GM10248 (cell line): ENCODE measurements around the gene MYLK2.

Source experiments
- CTCF ChIA-PET: fragments of 300-600 bp; sonication (Branson Sonifier 250); formaldehyde crosslinking; extraction: SDS; loops from one replicate; lab custom pipeline; 2021; ENCODE audit warnings: antibody characterized with exemption; lab: Yijun Ruan, JAX
- POLR2A ChIA-PET: fragments of 350-650 bp; sonication (Branson Sonifier 250); formaldehyde crosslinking; extraction: SDS; loops from one replicate; lab custom pipeline; 2020; ENCODE audit warnings: antibody characterized with exemption; lab: Yijun Ruan, JAX
- DNase-seq: peaks from one replicate; pipeline ENCODE4 v3.0.0; 2012; ENCODE audit errors: extremely low spot score
- TF ChIP-seq, protein P1 (sequence below): IDR thresholded peaks from 2 replicates; pipeline ENCODE4 v1.5.1; 2012; ENCODE audit warnings: mild to moderate bottlenecking, low read depth; ENCODE audit errors: extremely low read depth, missing control alignments, control extremely low read depth

Gene MYLK2

DNA sequence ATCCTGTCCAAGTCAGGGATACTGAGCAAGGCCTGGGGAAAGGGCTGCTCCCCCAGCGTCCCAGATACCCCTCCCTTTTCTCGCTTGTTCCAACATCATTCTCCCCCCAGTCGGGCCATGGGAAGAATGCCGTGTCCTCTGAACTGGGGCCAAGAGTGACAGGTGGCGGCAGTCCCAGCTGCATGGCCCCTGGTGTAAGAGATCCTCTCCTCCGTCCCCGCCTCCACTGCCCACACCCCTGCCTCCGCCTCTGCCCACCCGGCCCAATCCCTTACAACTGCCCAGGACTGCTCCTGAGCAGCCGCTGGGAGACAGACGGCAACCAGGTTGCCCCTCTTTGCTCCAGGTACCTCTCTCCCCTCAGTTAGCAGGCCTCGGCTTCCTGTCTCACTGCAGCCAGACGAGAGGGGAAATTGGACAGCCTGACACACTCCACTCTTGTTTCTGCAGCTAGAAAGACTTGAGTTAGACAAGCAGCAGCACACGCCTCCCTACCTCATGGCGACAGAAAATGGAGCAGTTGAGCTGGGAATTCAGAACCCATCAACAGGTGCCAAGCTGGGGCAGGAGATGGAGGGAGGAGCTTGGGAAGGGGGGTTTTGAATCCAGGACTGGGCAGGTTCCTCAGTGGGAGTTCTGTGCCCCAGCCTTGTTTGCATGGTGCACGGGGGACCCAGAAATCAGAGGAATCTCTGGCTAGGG, at the start of gene MYLK2:
TSS of gene MYLK2 (plus strand) at position 274 of the 702 bp plus-strand sequence. CDS start at position 499, 225 bp downstream.
- TF ChIP-seq, protein P1, sequence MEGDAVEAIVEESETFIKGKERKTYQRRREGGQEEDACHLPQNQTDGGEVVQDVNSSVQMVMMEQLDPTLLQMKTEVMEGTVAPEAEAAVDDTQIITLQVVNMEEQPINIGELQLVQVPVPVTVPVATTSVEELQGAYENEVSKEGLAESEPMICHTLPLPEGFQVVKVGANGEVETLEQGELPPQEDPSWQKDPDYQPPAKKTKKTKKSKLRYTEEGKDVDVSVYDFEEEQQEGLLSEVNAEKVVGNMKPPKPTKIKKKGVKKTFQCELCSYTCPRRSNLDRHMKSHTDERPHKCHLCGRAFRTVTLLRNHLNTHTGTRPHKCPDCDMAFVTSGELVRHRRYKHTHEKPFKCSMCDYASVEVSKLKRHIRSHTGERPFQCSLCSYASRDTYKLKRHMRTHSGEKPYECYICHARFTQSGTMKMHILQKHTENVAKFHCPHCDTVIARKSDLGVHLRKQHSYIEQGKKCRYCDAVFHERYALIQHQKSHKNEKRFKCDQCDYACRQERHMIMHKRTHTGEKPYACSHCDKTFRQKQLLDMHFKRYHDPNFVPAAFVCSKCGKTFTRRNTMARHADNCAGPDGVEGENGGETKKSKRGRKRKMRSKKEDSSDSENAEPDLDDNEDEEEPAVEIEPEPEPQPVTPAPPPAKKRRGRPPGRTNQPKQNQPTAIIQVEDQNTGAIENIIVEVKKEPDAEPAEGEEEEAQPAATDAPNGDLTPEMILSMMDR, result no peak
- ChIA-PET POLR2A (no interaction called here), CTCF (interaction anchor here (1.1 to 15.0 kb wide), 4 partner anchors 17 to 213 kb away, joined by 3 to 154 read pairs (median 70); partner anchors contain the start of gene FOXS1)
- no peak for DNase-seq

DNA sequence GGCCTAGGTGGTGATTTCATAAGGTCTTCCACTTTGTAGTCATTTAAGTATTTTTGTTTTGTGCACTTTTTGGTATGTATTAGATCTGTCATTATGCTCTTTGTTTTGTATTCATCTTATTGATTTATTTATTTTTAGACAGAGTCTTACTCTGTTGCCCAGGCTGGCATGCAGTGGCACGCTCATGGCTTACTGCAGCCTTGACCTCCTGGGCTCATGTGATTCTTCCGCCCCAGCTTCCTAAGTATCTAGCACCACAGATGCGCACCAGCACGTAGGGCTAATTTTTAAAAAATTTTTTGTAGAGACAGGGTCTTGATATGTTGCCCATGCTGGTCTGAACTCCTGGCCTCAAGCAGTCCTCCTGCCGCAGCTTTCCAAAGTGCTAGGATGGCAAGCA, 49.5 kb upstream of the MYLK2 start:
- ChIA-PET POLR2A (no interaction called here), CTCF (no interaction called here)
- TF ChIP-seq, protein P1, result no peak
- no peak for DNase-seq

DNA sequence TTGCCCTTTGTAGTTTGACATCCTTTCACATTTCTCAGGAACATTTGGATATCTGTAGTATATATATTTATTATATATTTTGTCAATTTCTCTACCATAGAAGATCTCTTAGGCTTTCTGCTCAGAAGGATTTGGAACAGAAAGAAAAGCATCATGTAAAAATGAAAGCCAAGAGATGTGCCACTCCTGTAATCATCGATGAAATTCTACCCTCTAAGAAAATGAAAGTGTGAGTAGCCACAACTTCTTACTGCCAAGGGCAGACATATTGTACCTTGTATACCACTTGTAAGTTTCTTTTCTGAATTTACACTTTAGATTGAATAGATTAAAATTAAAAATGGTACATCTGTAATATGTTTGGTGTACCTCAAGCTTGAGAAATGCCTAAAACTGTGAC, 48.9 kb upstream of the MYLK2 start:
- CTCF ChIA-PET, result interaction anchor here (1.3 kb wide), 1 partner anchor 47 kb away, joined by 3 read pairs; no protein-coding TSS in a partner anchor
- no peak for DNase-seq
- TF ChIP-seq, protein P1, result no peak
- POLR2A ChIA-PET, result no interaction called here

DNA sequence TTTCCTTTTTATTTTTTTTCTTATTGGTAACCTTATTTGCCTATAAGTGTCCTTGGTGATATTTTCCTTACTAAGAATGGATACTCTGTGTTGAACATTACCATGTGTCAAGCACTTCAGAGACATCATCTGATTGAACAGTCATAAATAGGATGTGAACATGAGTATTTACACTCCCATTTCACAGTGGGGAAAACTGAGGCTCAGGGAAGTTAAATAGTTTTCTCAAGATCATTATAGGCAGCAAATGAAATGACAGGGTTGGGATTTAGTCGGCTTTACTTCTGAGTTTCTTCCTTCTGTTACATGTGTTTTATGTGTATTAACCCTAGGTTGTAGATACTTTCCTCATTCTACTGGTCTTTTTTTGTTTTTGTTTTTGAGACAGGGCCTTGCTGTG, 44.7 kb upstream of the MYLK2 start:
- DNase-seq, result no peak
- POLR2A ChIA-PET, result no interaction called here
- TF ChIP-seq, protein P1, result no peak
- CTCF ChIA-PET, result no interaction called here

DNA sequence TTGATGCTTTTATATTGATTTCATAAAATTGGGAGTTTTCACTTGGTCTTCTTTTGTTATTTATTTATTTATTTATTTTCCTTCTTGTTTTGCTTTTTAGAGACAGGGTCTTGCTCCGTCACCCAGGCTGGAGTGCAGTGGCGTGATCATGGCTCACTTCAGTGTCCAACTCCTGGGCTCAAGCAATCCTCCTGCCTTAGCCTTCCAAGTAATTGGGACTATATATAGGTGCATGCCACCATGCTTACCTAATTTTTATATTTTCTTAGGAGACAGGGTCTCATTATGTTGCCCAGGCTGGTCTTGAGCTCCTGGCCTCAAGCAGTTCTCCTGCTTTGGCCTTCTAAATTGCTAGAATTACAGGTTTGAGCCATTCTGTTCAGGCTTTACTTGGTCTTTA, 38.3 kb upstream of the MYLK2 start:
- CTCF ChIA-PET, result no interaction called here
- TF ChIP-seq, protein P1, result no peak
- DNase-seq, result no peak
- POLR2A ChIA-PET, result no interaction called here

DNA sequence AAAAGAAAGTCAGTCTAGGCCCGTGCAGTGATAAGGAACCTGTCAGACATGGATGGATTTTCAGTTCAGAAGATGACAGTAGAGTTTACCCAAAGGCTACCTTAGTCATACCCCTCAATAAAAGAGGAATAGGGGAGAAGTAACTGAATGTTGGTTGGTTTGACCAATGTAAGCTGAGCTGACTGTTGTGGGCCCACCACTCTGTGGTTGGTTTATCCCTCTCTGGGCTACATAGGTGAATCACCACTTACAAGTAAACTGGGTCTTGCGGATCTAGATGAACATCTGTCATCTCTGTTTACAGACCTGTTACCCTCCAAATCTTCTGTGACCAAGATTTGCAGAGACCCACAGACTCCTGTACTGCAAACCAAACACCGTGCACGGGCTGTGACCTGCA, 37.2 kb upstream of the MYLK2 start:
- POLR2A ChIA-PET, result no interaction called here
- CTCF ChIA-PET, result interaction anchor here (0.9 to 1.1 kb wide), 3 partner anchors 18 to 74 kb away, joined by 3 to 4 read pairs (median 3); no protein-coding TSS in a partner anchor
- no peak for DNase-seq
- TF ChIP-seq, protein P1, result no peak
